ENCODE results near the gene GATA6.
"Not testable (repeated sequence)": the region's sequence is repeated elsewhere in the genome, so short reads cannot be mapped to it uniquely, and the experiment has no call there.

Gene GATA6

GRCh38 chr18:22185273-22185672, 15.9 kb downstream of the GATA6 start:
- H3K4me1 ChIP-seq (ENCODE audit: control insufficient read depth, insufficient read depth, low read length) = peaks cover 16% of the 10 kb centered on the region
- H3K9me3 ChIP-seq (ENCODE audit: control insufficient read depth, low read length) = no peaks in the 10 kb centered on the region
- H3K36me3 ChIP-seq (ENCODE audit: control insufficient read depth, insufficient read depth, low read length, severe bottlenecking) = peaks cover 53% of the 10 kb centered on the region
- no peak overlapping the region for H3K9ac ChIP-seq (ENCODE audit: low read length)
- DNase-seq (ENCODE audit: low read depth) = no peak
- no peaks in the 10 kb centered on the region for H3K27me3 ChIP-seq (replicated peaks; ENCODE audit: control insufficient read depth, insufficient read depth, low read length)
- no peak overlapping the region for H3K4me3 ChIP-seq (ENCODE audit: low read length)

DNA sequence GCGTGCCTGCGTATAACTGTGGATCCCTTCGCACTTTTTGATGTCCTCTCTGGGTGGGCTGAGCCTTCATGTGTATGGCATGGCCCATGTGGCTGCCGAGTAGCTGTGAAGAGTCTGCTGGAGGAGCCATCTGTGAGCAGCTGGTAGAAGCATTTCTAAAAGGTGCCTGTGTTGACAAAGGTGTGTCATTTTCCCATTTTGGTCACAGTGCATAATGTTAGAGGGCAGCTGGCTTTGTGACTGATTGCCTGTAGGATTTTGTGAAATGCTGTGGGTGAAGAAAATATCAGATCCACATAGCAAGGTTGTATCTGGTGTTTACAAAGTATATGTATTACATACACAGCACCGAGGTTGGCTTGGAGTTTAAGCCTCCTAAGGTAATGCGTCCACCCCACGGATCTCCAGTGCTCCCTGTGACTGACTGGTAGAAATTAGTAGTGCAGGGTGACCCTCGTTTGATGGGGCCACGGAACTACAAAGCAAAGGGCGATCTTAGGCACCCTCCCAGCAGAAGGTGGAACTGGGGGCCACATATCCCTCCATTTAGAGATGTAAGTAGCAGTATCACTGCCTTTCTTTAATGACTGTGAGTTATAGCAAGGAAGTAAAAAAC, 16.5 kb downstream of the GATA6 start:
- no peaks in the 10 kb centered on the region for H3K9me3 ChIP-seq (ENCODE audit: control insufficient read depth, low read length)
- H3K27me3 ChIP-seq (replicated peaks; ENCODE audit: control insufficient read depth, insufficient read depth, low read length) = no peaks in the 10 kb centered on the region
- peaks cover 53% of the 10 kb centered on the region for H3K36me3 ChIP-seq (ENCODE audit: control insufficient read depth, insufficient read depth, low read length, severe bottlenecking)
- H3K4me1 ChIP-seq (ENCODE audit: control insufficient read depth, insufficient read depth, low read length) = peaks cover 22% of the 10 kb centered on the region
- H3K4me3 ChIP-seq (ENCODE audit: low read length) = no peak overlapping the region
- no peak for DNase-seq (ENCODE audit: low read depth)
- no peak overlapping the region for H3K9ac ChIP-seq (ENCODE audit: low read length)

- peaks cover 49% of the 10 kb centered on the region for H3K36me3 ChIP-seq (ENCODE audit: control insufficient read depth, insufficient read depth, low read length, severe bottlenecking)
- H3K27me3 ChIP-seq (replicated peaks; ENCODE audit: control insufficient read depth, insufficient read depth, low read length) = no peaks in the 10 kb centered on the region
- no peak for DNase-seq (ENCODE audit: low read depth)
- H3K9ac ChIP-seq (ENCODE audit: low read length) = no peak overlapping the region
- peaks cover 26% of the 10 kb centered on the region for H3K4me1 ChIP-seq (ENCODE audit: control insufficient read depth, insufficient read depth, low read length)
- no peaks in the 10 kb centered on the region for H3K9me3 ChIP-seq (ENCODE audit: control insufficient read depth, low read length)
- no peak overlapping the region for H3K4me3 ChIP-seq (ENCODE audit: low read length)
Observed at GRCh38 chr18:22186484-22186971, 17.1 kb downstream of the GATA6 start.

DNA sequence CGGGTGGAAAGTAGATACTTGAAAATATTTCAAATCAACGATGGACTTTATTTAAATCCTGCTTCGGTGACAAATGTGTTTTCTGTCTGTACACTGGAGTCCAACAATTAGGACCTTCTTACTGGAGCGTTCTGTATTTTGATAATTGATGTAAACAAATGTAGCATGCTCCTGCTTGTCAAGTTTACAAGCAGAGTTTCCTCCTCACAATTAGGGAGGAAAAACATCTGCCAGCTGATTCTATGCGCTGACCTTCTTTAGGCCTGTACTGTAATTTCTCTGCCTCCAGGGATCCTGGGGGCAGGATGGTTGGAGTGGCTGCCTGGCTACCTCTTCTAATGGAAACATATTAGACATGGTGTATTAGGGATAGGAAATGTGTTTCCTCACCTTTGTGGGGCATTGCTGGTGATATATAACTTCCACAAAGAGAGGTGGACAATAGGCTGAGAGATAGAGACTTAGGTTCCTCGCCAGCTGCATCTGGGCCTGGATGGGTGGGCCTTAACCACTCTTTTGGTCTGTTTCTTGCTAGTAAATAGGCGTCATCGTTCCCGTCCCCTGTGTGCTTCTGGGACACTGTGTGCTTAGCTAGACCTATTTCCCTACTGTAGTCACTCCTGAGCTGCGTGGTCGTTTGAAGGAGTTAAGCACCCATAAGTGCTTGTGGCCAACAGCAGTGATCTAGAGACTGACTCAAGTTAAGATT, 19.3 kb downstream of the GATA6 start:
- Histone ChIP-seq H3K9me3 (ENCODE audit: control insufficient read depth, low read length) (no peaks in the 10 kb centered on the region), H3K4me3 (ENCODE audit: low read length) (no peak overlapping the region), H3K27me3 (replicated peaks; ENCODE audit: control insufficient read depth, insufficient read depth, low read length) (no peaks in the 10 kb centered on the region), H3K4me1 (ENCODE audit: control insufficient read depth, insufficient read depth, low read length) (peaks cover 34% of the 10 kb centered on the region), H3K36me3 (ENCODE audit: control insufficient read depth, insufficient read depth, low read length, severe bottlenecking) (peaks cover 31% of the 10 kb centered on the region), H3K9ac (ENCODE audit: low read length) (no peak overlapping the region)
- DNase-seq (ENCODE audit: low read depth) = no peak

DNA sequence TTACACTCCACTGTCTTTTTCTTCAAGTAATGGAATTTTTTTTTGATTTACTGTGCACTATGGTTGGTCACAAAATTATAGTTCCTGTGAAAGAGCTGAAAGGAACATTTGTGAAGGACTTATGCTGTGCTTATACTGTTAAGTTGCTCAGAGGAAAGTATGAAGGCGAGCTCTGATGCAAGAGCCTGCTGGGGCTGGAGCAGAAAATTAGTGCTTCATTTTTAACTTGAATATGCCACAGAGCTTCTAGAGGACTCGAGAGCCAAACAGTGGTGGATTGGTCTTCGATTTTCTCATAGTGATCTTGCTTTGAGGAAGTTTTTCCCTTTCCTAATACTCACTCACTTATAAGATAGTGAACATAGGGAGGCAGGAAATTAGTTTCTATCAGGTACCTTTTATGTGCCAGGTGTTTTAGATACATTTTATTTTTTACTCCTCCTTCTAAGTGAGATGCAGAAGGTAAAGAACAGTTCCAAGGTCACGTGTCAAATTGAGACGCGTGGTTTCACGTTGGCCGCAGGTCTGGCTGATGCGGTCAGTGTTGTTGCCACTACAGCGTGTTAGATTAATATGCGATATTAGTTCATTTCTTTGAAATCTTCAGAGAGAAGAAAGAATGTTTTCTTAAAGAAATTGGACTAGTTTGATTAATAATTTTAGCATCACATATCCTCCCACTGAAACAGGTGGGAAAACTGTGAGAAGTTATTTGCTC, 20.2 kb downstream of the GATA6 start:
- Histone ChIP-seq H3K9me3 (ENCODE audit: control insufficient read depth, low read length) (no peaks in the 10 kb centered on the region), H3K9ac (ENCODE audit: low read length) (peak overlapping the region; percentile 38), H3K27me3 (replicated peaks; ENCODE audit: control insufficient read depth, insufficient read depth, low read length) (no peaks in the 10 kb centered on the region), H3K4me1 (ENCODE audit: control insufficient read depth, insufficient read depth, low read length) (peaks cover 34% of the 10 kb centered on the region), H3K36me3 (ENCODE audit: control insufficient read depth, insufficient read depth, low read length, severe bottlenecking) (peaks cover 27% of the 10 kb centered on the region), H3K4me3 (ENCODE audit: low read length) (no peak overlapping the region)
- DNase-seq (ENCODE audit: low read depth) = peak; percentile 50

DNA sequence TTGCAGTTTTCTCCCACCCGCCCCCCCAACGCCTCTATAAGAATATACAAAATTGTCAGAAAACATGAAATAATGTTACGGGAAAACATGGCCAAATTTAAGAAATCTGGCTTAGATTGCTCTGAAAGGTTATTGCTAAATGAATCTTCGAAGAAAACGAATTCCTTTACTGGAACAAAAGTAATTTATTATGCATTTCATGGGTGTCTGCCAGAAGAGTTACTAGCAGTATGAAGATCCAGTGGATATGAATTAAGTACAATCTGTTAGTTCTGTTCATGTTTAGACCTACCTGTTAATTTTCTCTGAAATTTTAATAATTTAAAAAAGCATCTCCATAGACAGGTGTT, 21.9 kb downstream of the GATA6 start:
- Histone ChIP-seq H3K4me3 (ENCODE audit: low read length) (peak overlapping the region; percentile 43), H3K4me1 (ENCODE audit: control insufficient read depth, insufficient read depth, low read length) (peaks cover 34% of the 10 kb centered on the region), H3K9ac (ENCODE audit: low read length) (no peak overlapping the region), H3K27me3 (replicated peaks; ENCODE audit: control insufficient read depth, insufficient read depth, low read length) (no peaks in the 10 kb centered on the region), H3K36me3 (ENCODE audit: control insufficient read depth, insufficient read depth, low read length, severe bottlenecking) (peaks cover 11% of the 10 kb centered on the region), H3K9me3 (ENCODE audit: control insufficient read depth, low read length) (no peaks in the 10 kb centered on the region)
- no peak for DNase-seq (ENCODE audit: low read depth)

- Histone ChIP-seq H3K36me3 (ENCODE audit: control insufficient read depth, insufficient read depth, low read length, severe bottlenecking) (peaks cover 7% of the 10 kb centered on the region), H3K4me1 (ENCODE audit: control insufficient read depth, insufficient read depth, low read length) (peaks cover 34% of the 10 kb centered on the region), H3K27me3 (replicated peaks; ENCODE audit: control insufficient read depth, insufficient read depth, low read length) (no peaks in the 10 kb centered on the region), H3K9ac (ENCODE audit: low read length) (peak overlapping the region; percentile 32), H3K9me3 (ENCODE audit: control insufficient read depth, low read length) (no peaks in the 10 kb centered on the region), H3K4me3 (ENCODE audit: low read length) (peak overlapping the region; percentile 43)
- DNase-seq (ENCODE audit: low read depth) = no peak
Observed at GRCh38 chr18:22191923-22192322, 22.5 kb downstream of the GATA6 start.

DNA sequence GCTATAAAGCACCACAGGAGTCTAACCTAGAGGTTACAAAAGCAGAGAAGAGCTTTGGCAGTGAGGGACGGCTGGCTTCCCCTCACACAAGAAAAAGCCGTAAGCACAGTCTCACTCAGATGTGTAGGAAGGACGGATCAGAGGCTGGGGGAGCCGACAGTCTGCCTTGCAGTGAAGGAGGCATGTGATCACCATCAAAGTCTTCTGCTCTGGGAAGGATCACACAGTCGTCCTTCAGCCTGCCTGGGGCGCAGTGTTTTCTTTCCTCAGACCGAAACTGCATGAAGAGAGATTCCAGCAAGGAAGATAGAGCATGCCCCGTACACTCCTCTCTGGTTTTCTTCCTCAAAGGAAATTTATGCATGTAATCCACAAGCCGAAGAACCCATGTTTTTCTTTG, 24.1 kb downstream of the GATA6 start:
- H3K4me3 ChIP-seq (ENCODE audit: low read length) = no peak overlapping the region
- H3K4me1 ChIP-seq (ENCODE audit: control insufficient read depth, insufficient read depth, low read length) = peaks cover 40% of the 10 kb centered on the region
- no peak overlapping the region for H3K9ac ChIP-seq (ENCODE audit: low read length)
- H3K27me3 ChIP-seq (replicated peaks; ENCODE audit: control insufficient read depth, insufficient read depth, low read length) = no peaks in the 10 kb centered on the region
- peaks cover 17% of the 10 kb centered on the region for H3K36me3 ChIP-seq (ENCODE audit: control insufficient read depth, insufficient read depth, low read length, severe bottlenecking)
- DNase-seq (ENCODE audit: low read depth) = no peak
- H3K9me3 ChIP-seq (ENCODE audit: control insufficient read depth, low read length) = no peaks in the 10 kb centered on the region

DNA sequence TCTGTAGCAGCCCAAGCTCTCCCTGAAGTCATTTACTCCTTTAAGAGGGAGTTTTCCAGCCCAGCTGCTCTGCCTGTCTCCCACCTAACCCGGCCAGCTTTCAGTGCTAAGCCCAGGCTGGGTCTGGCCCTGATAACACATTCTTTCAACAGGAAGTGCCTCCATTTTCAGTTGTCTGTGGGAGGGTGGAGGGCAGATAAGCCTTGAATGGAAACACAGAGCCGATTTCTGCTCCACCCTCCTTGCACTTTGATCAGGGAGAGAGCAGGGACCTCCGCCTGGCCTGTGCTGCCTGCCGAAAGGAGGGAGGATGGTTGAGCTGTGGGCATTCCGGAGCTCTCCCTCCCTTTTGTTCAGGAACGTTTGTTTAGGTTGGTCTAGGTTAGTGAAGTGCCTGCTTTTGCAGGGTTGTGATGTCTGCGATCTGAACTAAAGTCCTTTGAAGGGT, 24.8 kb downstream of the GATA6 start:
- H3K36me3 ChIP-seq (ENCODE audit: control insufficient read depth, insufficient read depth, low read length, severe bottlenecking) = peaks cover 17% of the 10 kb centered on the region
- H3K9ac ChIP-seq (ENCODE audit: low read length) = no peak overlapping the region
- no peak overlapping the region for H3K4me3 ChIP-seq (ENCODE audit: low read length)
- H3K4me1 ChIP-seq (ENCODE audit: control insufficient read depth, insufficient read depth, low read length) = peaks cover 35% of the 10 kb centered on the region
- DNase-seq (ENCODE audit: low read depth) = no peak
- no peaks in the 10 kb centered on the region for H3K9me3 ChIP-seq (ENCODE audit: control insufficient read depth, low read length)
- H3K27me3 ChIP-seq (replicated peaks; ENCODE audit: control insufficient read depth, insufficient read depth, low read length) = no peaks in the 10 kb centered on the region

GRCh38 chr18:22195052-22195451, 25.7 kb downstream of the GATA6 start:
- peaks cover 17% of the 10 kb centered on the region for H3K36me3 ChIP-seq (ENCODE audit: control insufficient read depth, insufficient read depth, low read length, severe bottlenecking)
- H3K4me3 ChIP-seq (ENCODE audit: low read length) = no peak overlapping the region
- H3K9me3 ChIP-seq (ENCODE audit: control insufficient read depth, low read length) = no peaks in the 10 kb centered on the region
- H3K9ac ChIP-seq (ENCODE audit: low read length) = no peak overlapping the region
- H3K27me3 ChIP-seq (replicated peaks; ENCODE audit: control insufficient read depth, insufficient read depth, low read length) = no peaks in the 10 kb centered on the region
- DNase-seq (ENCODE audit: low read depth) = no peak
- peaks cover 26% of the 10 kb centered on the region for H3K4me1 ChIP-seq (ENCODE audit: control insufficient read depth, insufficient read depth, low read length)

- H3K9ac ChIP-seq (ENCODE audit: low read length); H3K4me1 ChIP-seq (ENCODE audit: control insufficient read depth, insufficient read depth, low read length); H3K9me3 ChIP-seq (ENCODE audit: control insufficient read depth, low read length); DNase-seq (ENCODE audit: low read depth); H3K27me3 ChIP-seq (replicated peaks; ENCODE audit: control insufficient read depth, insufficient read depth, low read length); H3K4me3 ChIP-seq (ENCODE audit: low read length): not testable (repeated sequence)
- H3K36me3 ChIP-seq (ENCODE audit: control insufficient read depth, insufficient read depth, low read length, severe bottlenecking) = peaks cover 32% of the 10 kb centered on the region
Observed at GRCh38 chr18:22196943-22197342, 27.6 kb downstream of the GATA6 start.

Measured in adipocyte (in vitro differentiated cells).